Motor neuron (in vitro differentiated cells): Measurements from ENCODE around the gene RADIL. TPM values are rescaled to one million over a fixed set of nuclear protein-coding genes. Genes with fewer than 3 reads are reported as not detected.

Experiments used
- ATAC-seq, 8 experiments: fragments of 200-7000 bp; cut with Tn5 transposase; replicated peaks in 6 of 8; 2 replicates each; pipeline ENCODE4 v1.8.0; 2021; ENCODE audit warnings: mild to moderate bottlenecking in 8 of 8, moderate library complexity in 8 of 8
- H3K27ac ChIP-seq, 2 donors: fragments of 250-450 bp; sonication (Bioruptor Pico); 2 replicates each; pipeline ENCODE4 v1.9.0; 2021; ENCODE audit warnings: antibody characterized with exemption in 2 of 2, mild to moderate bottlenecking in 2 of 2, moderate library complexity in 1 of 2
- H3K4me1 ChIP-seq, 2 donors: fragments of 250-450 bp; sonication (Bioruptor Pico); replicated peaks in 1 of 2; 2 replicates each; pipeline ENCODE4 v1.6.1; 2021; ENCODE audit warnings: antibody characterized with exemption in 2 of 2, mild to moderate bottlenecking in 2 of 2, moderate library complexity in 1 of 2
- H3K4me3 ChIP-seq, 5 donors: fragments of 250-450 bp; sonication (Bioruptor Pico); 2 replicates each; pipeline ENCODE4 v1.9.0; 2021; ENCODE audit warnings: antibody characterized with exemption in 5 of 5, mild to moderate bottlenecking in 5 of 5, moderate library complexity in 4 of 5
- WGBS, 10 experiments: fragments of 450-650 bp; shearing (Covaris generic); methylation state at CpG; one replicate each; pipeline ENCODE4 v1.0.0; 2022; 5-methylcytosine and 5-hydroxymethylcytosine counted together
- in situ Hi-C, 9 experiments: fragments of 400-800 bp; cut with MboI; loops; one replicate each; pipeline ENCODE4 v1.15.0; 2021; ENCODE audit warnings: low sequenced_read_pairs in 9 of 9, low pct_unique_long_range_greater_than_20kb in 2 of 9; ENCODE audit not compliant: unreplicated experiment in 9 of 9
- total RNA-seq, 8 experiments: library from RNA; unstranded; fragments of 300-600 nt; gene quantifications; 2 replicates each; pipeline versions ENCODE4 v1.2.3 to v1.2.4, GENCODE V29; 2022

The RADIL gene
- total RNA-seq, 8 experiments from 2014 or later = 0.15 to 7.7 (median 4.6) TPM

- in situ Hi-C loops = no loop called here
- ATAC-seq = no peak
- no peak overlapping the region for H3K4me3 ChIP-seq
- H3K4me1 ChIP-seq = peaks cover 17 to 19% of the 10 kb centered on the region in 2 donors
- no peak overlapping the region for H3K27ac ChIP-seq
- 20 to 100% (median 89%) methylated on average over 1 to 7 of the region's 45 CpGs; no CpG with 5 or more reads in 3 of the 10 experiments for WGBS, 10 experiments
Observed at GRCh38 chr7:4878336-4879335, 4.9 kb downstream of the RADIL start.

- ATAC-seq = no peak
- 90 to 96% (median 91%) methylated on average over 7 to 12 of the region's 18 CpGs; no CpG with 5 or more reads in 7 of the 10 experiments for WGBS, 10 experiments
- Histone ChIP-seq H3K4me3 (no peak overlapping the region), H3K4me1 (peaks cover 14 to 19% of the 10 kb centered on the region in 2 donors), H3K27ac (no peak overlapping the region)
- in situ Hi-C loops = no loop called here
Observed at GRCh38 chr7:4876586-4876985, 6.9 kb downstream of the RADIL start.

GRCh38 chr7:4875391-4875790 is 8.1 kb downstream of the RADIL start:
- no peak overlapping the region for H3K27ac ChIP-seq
- in situ Hi-C loops = no loop called here
- WGBS, 10 experiments = 67 to 96% (median 82%) methylated on average over 2 to 5 of the region's 15 CpGs; no CpG with 5 or more reads in 6 of the 10 experiments
- H3K4me3 ChIP-seq = no peak overlapping the region
- ATAC-seq = no peak
- peaks cover 12 to 14% of the 10 kb centered on the region in 2 donors for H3K4me1 ChIP-seq

GRCh38 chr7:4873071-4873944 is 10.2 kb downstream of the RADIL start:
- Histone ChIP-seq H3K4me3 (no peak overlapping the region), H3K27ac (no peak overlapping the region), H3K4me1 (peaks cover 0 to 4% of the 10 kb centered on the region in 2 donors)
- WGBS, 10 experiments = 67 to 100% (median 88%) methylated on average over 1 to 11 of the region's 31 CpGs; no CpG with 5 or more reads in 3 of the 10 experiments
- ATAC-seq = no peak
- in situ Hi-C loops = no loop called here

GRCh38 chr7:4871930-4872675 is 11.4 kb downstream of the RADIL start:
- no peak for ATAC-seq
- in situ Hi-C loops = no loop called here
- no peak overlapping the region for H3K4me3 ChIP-seq
- no peak overlapping the region for H3K27ac ChIP-seq
- 20 to 100% (median 65%) methylated on average over 1 to 9 of the region's 19 CpGs; no CpG with 5 or more reads in 3 of the 10 experiments for WGBS, 10 experiments
- H3K4me1 ChIP-seq = peaks cover 0 to 4% of the 10 kb centered on the region in 2 donors

- Histone ChIP-seq H3K4me1 (peaks cover 0 to 4% of the 10 kb centered on the region in 2 donors), H3K27ac (no peak overlapping the region), H3K4me3 (no peak overlapping the region)
- no peak for ATAC-seq
- 38 to 91% (median 81%) methylated on average over 1 to 10 of the region's 23 CpGs; no CpG with 5 or more reads in 3 of the 10 experiments for WGBS, 10 experiments
- in situ Hi-C loops = no loop called here
Observed at GRCh38 chr7:4871056-4871680, 12.3 kb downstream of the RADIL start.

GRCh38 chr7:4868493-4868892 is 15.0 kb downstream of the RADIL start:
- no peak overlapping the region for H3K4me3 ChIP-seq
- no peak overlapping the region for H3K27ac ChIP-seq
- in situ Hi-C loops = no loop called here
- 43 to 95% (median 86%) methylated on average over 1 to 5 of the region's 5 CpGs for WGBS, 10 experiments
- no peak for ATAC-seq
- peaks cover 0 to 4% of the 10 kb centered on the region in 2 donors for H3K4me1 ChIP-seq

- Histone ChIP-seq H3K27ac (no peak overlapping the region), H3K4me1 (no peaks in the 10 kb centered on the region), H3K4me3 (no peak overlapping the region)
- in situ Hi-C loops = no loop called here
- no peak for ATAC-seq
- WGBS, 10 experiments = 0 to 100% (median 89%) methylated on average over 1 to 7 of the region's 9 CpGs
Observed at GRCh38 chr7:4866528-4867496, 16.7 kb downstream of the RADIL start.

- H3K27ac ChIP-seq = no peak overlapping the region
- no peak for ATAC-seq
- in situ Hi-C loops = no loop called here
- 40 to 100% (median 93%) methylated on average over 1 to 10 of the region's 14 CpGs; no CpG with 5 or more reads in 4 of the 10 experiments for WGBS, 10 experiments
- H3K4me3 ChIP-seq = no peak overlapping the region
- H3K4me1 ChIP-seq = no peaks in the 10 kb centered on the region
Observed at GRCh38 chr7:4862156-4862555, 21.4 kb downstream of the RADIL start.

GRCh38 chr7:4861673-4862072 is 21.8 kb downstream of the RADIL start, which contains the start of gene PAPOLB:
Gene PAPOLB (minus strand): TSS chr7:4862030. CDS start chr7:4861810, 220 bp downstream.
- 44 to 100% (median 76%) methylated on average over 2 to 10 of the region's 46 CpGs; no CpG with 5 or more reads in 6 of the 10 experiments for WGBS, 10 experiments
- in situ Hi-C loops = no loop called here
- Histone ChIP-seq H3K27ac (no peak within 1 kb of the TSS), H3K4me3 (no peak within 1 kb of the TSS), H3K4me1 (peaks cover 0 to 4% of the 10 kb centered on the region in 2 donors)
- no peak for ATAC-seq

GRCh38 chr7:4861227-4861626 is 22.3 kb downstream of the RADIL start:
- no peak overlapping the region for H3K4me3 ChIP-seq
- 67 to 100% (median 93%) methylated on average over 2 to 11 of the region's 11 CpGs; no CpG with 5 or more reads in 2 of the 10 experiments for WGBS, 10 experiments
- peaks cover 0 to 7% of the 10 kb centered on the region in 2 donors for H3K4me1 ChIP-seq
- H3K27ac ChIP-seq = no peak overlapping the region
- in situ Hi-C loops = no loop called here
- no peak for ATAC-seq
